HEK293 (cell line): ENCODE data around the gene DCC.

Experiments used
- CTCF ChIA-PET: fragments of 350-600 bp; formaldehyde crosslinking; extraction: SDS; loops from one replicate; lab custom pipeline; 2021; ENCODE audit warnings: antibody characterized with exemption; lab: Yijun Ruan, JAX
- POLR2A ChIA-PET: fragments of 300-600 bp; formaldehyde crosslinking; extraction: SDS; loops from one replicate; lab custom pipeline; 2020; ENCODE audit warnings: antibody characterized with exemption, inconsistent platforms; lab: Yijun Ruan, JAX
- H3K27ac ChIP-seq: fragments of 200-500 bp; sonication (Bioruptor generic); 2 replicates; pipeline ENCODE4 v1.5.1; 2014; ENCODE audit warnings: low read depth, low read length, control low read depth, inconsistent platforms; ENCODE audit errors: extremely low read depth
- H3K36me3 ChIP-seq, 2 experiments: fragments of 200-500 bp in 1 of 2; sonication (Bioruptor generic) in 1 of 2; 1 replicate in 1 of 2; 2 replicates in 1 of 2; pipeline ENCODE4 v1.5.1; 2014 to 2017; ENCODE audit warnings: inconsistent platforms in 2 of 2, low read length in 2 of 2; ENCODE audit not compliant: control insufficient read depth in 2 of 2, insufficient read depth in 1 of 2
- H3K4me1 ChIP-seq: fragments of 200-500 bp; sonication (Bioruptor generic); 2 replicates; pipeline ENCODE4 v1.5.1; 2014; ENCODE audit warnings: mild to moderate bottlenecking, low read length, inconsistent platforms; ENCODE audit not compliant: control insufficient read depth, insufficient read depth
- H3K4me3 ChIP-seq: 2 replicates; pipeline ENCODE4 v1.5.1; 2011; ENCODE audit warnings: low read depth, mild to moderate bottlenecking, control low read depth, low read length, moderate library complexity
- H3K9me3 ChIP-seq: fragments of 200-500 bp; sonication (Bioruptor generic); 2 replicates; pipeline ENCODE4 v1.5.1; 2014; ENCODE audit warnings: low read depth, low read length, inconsistent platforms; ENCODE audit not compliant: control insufficient read depth, insufficient read depth
- BCL11B ChIP-seq: fragments of 450-650 bp; formaldehyde crosslinking; IDR thresholded peaks from 2 replicates; pipeline ENCODE4 v1.5.1; 2016; ENCODE audit warnings: low read depth, missing biosample characterization, missing genetic modification characterization
- FEZF1 ChIP-seq: fragments of 450-650 bp; formaldehyde crosslinking; IDR thresholded peaks from 2 replicates; pipeline ENCODE4 v1.5.1; 2016; ENCODE audit warnings: missing biosample characterization, missing genetic modification characterization
- GLI2 ChIP-seq: fragments of 450-650 bp; formaldehyde crosslinking; IDR thresholded peaks from 2 replicates; pipeline ENCODE4; 2017; ENCODE audit warnings: missing biosample characterization, missing genetic modification characterization, low read depth, borderline replicate concordance
- KLF16 ChIP-seq: fragments of 450-650 bp; formaldehyde crosslinking; IDR thresholded peaks from 2 replicates; pipeline ENCODE4 v1.5.1; 2017; ENCODE audit warnings: missing biosample characterization, missing genetic modification characterization
- KLF7 ChIP-seq: fragments of 450-650 bp; formaldehyde crosslinking; IDR thresholded peaks from 2 replicates; pipeline ENCODE4 v1.5.1; 2016; ENCODE audit warnings: missing biosample characterization, missing genetic modification characterization, borderline replicate concordance
- MYNN ChIP-seq: fragments of 450-650 bp; formaldehyde crosslinking; IDR thresholded peaks from 2 replicates; pipeline ENCODE4 v1.5.1; 2016; ENCODE audit warnings: missing biosample characterization, missing genetic modification characterization, borderline replicate concordance
- PATZ1 ChIP-seq: fragments of 450-650 bp; formaldehyde crosslinking; IDR thresholded peaks from 2 replicates; pipeline ENCODE4 v1.5.1; 2016; ENCODE audit warnings: missing biosample characterization, missing genetic modification characterization
- SP3 ChIP-seq: fragments of 450-650 bp; formaldehyde crosslinking; IDR thresholded peaks from 2 replicates; pipeline ENCODE4 v1.5.1; 2016; ENCODE audit warnings: missing biosample characterization, missing genetic modification characterization
- ZBTB26 ChIP-seq: fragments of 450-650 bp; formaldehyde crosslinking; optimal IDR thresholded peaks from 2 replicates; pipeline ENCODE3; 2016; ENCODE audit warnings: missing biosample characterization, mild to moderate bottlenecking, missing genetic modification characterization
- ZBTB8A ChIP-seq: fragments of 450-650 bp; formaldehyde crosslinking; IDR thresholded peaks from 2 replicates; pipeline ENCODE4 v1.5.1; 2016; ENCODE audit warnings: missing biosample characterization, missing genetic modification characterization
- ZFP69B ChIP-seq: fragments of 450-650 bp; formaldehyde crosslinking; IDR thresholded peaks from 2 replicates; pipeline ENCODE4 v1.5.1; 2016; ENCODE audit warnings: missing biosample characterization, missing genetic modification characterization
- ZNF133 ChIP-seq: fragments of 450-650 bp; formaldehyde crosslinking; IDR thresholded peaks from 2 replicates; pipeline ENCODE4 v1.5.1; 2016; ENCODE audit warnings: missing biosample characterization, missing genetic modification characterization
- ZNF174 ChIP-seq: fragments of 450-650 bp; formaldehyde crosslinking; IDR thresholded peaks from 2 replicates; pipeline ENCODE4 v1.5.0; 2017; ENCODE audit warnings: missing biosample characterization, mild to moderate bottlenecking, missing genetic modification characterization
- ZNF175 ChIP-seq: fragments of 450-650 bp; formaldehyde crosslinking; IDR thresholded peaks from 2 replicates; pipeline ENCODE4 v1.5.1; 2016; ENCODE audit warnings: missing biosample characterization, missing genetic modification characterization
- ZNF184 ChIP-seq: fragments of 450-650 bp; IDR thresholded peaks from 2 replicates; pipeline ENCODE4 v1.5.1; 2018; ENCODE audit warnings: missing biosample characterization, mild to moderate bottlenecking, missing genetic modification characterization
- ZNF423 ChIP-seq: fragments of 450-650 bp; formaldehyde crosslinking; IDR thresholded peaks from 2 replicates; pipeline ENCODE4 v1.5.1; 2016; ENCODE audit warnings: missing biosample characterization, missing genetic modification characterization
- ZNF600 ChIP-seq: fragments of 450-650 bp; formaldehyde crosslinking; IDR thresholded peaks from 2 replicates; pipeline ENCODE4 v1.5.1; 2016; ENCODE audit warnings: missing biosample characterization, missing genetic modification characterization
- ZNF623 ChIP-seq: fragments of 450-650 bp; formaldehyde crosslinking; IDR thresholded peaks from 2 replicates; pipeline ENCODE4 v1.5.1; 2016; ENCODE audit warnings: missing biosample characterization, missing genetic modification characterization
- ZNF76 ChIP-seq: fragments of 450-650 bp; formaldehyde crosslinking; IDR thresholded peaks from 2 replicates; pipeline ENCODE4; 2016; ENCODE audit warnings: low read depth, missing biosample characterization, missing genetic modification characterization, borderline replicate concordance
- ZNF837 ChIP-seq: fragments of 450-650 bp; formaldehyde crosslinking; IDR thresholded peaks from 2 replicates; pipeline ENCODE4 v1.5.1; 2016; ENCODE audit warnings: missing biosample characterization, missing genetic modification characterization
- TF ChIP-seq, protein P1 (sequence below): fragments of 450-650 bp; formaldehyde crosslinking; IDR thresholded peaks from 2 replicates; pipeline ENCODE4 v1.5.1; 2016; ENCODE audit warnings: missing biosample characterization, missing genetic modification characterization
- TF ChIP-seq, protein P2 (sequence below): fragments of 450-650 bp; formaldehyde crosslinking; IDR thresholded peaks from 2 replicates; pipeline ENCODE4 v1.5.1; 2016; ENCODE audit warnings: missing biosample characterization, missing genetic modification characterization

DCC gene

GRCh38 chr18:52452427-52452826, 112.4 kb downstream of the DCC start:
- Histone ChIP-seq H3K36me3 (no peaks in the 10 kb centered on the region), H3K4me3 (no peak overlapping the region), H3K27ac (no peak overlapping the region), H3K9me3 (no peaks in the 10 kb centered on the region), H3K4me1 (no peaks in the 10 kb centered on the region)
- CTCF ChIA-PET: interaction anchor here (0.6 kb wide), 1 partner anchor 1667 kb away, joined by 5 read pairs; no protein-coding TSS in a partner anchor
- POLR2A ChIA-PET: no interaction called here
- no peak for TF ChIP-seq ZNF623 (tag by site-specific recombination)
- no peak for TF ChIP-seq KLF7
- TF ChIP-seq, all 188 proteins: peak for 0

DNA sequence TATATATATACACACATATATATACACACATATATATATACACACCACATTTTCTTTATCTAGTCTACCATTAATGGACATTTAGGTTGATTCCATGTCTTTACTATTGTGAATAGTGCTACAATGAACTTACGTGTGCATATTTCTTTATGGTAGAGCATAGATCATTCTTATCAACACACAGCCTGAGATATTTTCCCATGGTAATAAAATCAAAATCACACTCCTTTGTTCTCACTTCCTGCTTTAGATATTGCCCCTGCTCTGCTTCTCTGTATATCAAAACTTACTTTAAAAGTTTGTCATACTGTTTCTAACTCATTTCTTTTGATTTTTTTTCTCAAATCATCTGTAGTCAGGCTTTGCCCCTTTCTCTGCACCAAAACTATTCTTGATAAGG, 119.9 kb downstream of the DCC start:
- H3K27ac ChIP-seq: no peak overlapping the region
- H3K4me1 ChIP-seq: no peaks in the 10 kb centered on the region
- H3K9me3 ChIP-seq: no peaks in the 10 kb centered on the region
- TF ChIP-seq KLF16 (tag by site-specific recombination): no peak
- TF ChIP-seq MYNN (tag by site-specific recombination): no peak
- TF ChIP-seq SP3 (tag by site-specific recombination): no peak
- no peak for TF ChIP-seq ZNF184 (tag by site-specific recombination)
- no peak for TF ChIP-seq ZNF133 (tag by site-specific recombination)
- no peak for TF ChIP-seq ZFP69B (tag by site-specific recombination)
- TF ChIP-seq, protein P1, sequence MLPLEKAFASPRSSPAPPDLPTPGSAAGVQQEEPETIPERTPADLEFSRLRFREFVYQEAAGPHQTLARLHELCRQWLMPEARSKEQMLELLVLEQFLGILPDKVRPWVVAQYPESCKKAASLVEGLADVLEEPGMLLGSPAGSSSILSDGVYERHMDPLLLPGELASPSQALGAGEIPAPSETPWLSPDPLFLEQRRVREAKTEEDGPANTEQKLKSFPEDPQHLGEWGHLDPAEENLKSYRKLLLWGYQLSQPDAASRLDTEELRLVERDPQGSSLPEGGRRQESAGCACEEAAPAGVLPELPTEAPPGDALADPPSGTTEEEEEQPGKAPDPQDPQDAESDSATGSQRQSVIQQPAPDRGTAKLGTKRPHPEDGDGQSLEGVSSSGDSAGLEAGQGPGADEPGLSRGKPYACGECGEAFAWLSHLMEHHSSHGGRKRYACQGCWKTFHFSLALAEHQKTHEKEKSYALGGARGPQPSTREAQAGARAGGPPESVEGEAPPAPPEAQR (tag by site-specific recombination): no peak
- no peak for TF ChIP-seq ZBTB26 (tag by site-specific recombination)
- no peak for TF ChIP-seq ZNF837 (tag by site-specific recombination)
- no peak for TF ChIP-seq ZNF600 (tag by site-specific recombination)
- H3K4me3 ChIP-seq: no peak overlapping the region
- CTCF ChIA-PET: interaction anchor here (1.2 kb wide), 1 partner anchor 12 kb away, joined by 3 read pairs; no protein-coding TSS in a partner anchor
- H3K36me3 ChIP-seq: no peaks in the 10 kb centered on the region
- POLR2A ChIA-PET: no interaction called here

- CTCF ChIA-PET: no interaction called here
- Histone ChIP-seq H3K4me1 (no peaks in the 10 kb centered on the region), H3K9me3 (no peaks in the 10 kb centered on the region), H3K36me3 (no peaks in the 10 kb centered on the region), H3K4me3 (no peak overlapping the region), H3K27ac (no peak overlapping the region)
- POLR2A ChIA-PET: no interaction called here
- TF ChIP-seq GLI2 (tag by site-specific recombination): no peak
- no peak for TF ChIP-seq FEZF1 (tag by site-specific recombination)
- TF ChIP-seq ZBTB8A (tag by site-specific recombination): no peak
- TF ChIP-seq, protein P2, sequence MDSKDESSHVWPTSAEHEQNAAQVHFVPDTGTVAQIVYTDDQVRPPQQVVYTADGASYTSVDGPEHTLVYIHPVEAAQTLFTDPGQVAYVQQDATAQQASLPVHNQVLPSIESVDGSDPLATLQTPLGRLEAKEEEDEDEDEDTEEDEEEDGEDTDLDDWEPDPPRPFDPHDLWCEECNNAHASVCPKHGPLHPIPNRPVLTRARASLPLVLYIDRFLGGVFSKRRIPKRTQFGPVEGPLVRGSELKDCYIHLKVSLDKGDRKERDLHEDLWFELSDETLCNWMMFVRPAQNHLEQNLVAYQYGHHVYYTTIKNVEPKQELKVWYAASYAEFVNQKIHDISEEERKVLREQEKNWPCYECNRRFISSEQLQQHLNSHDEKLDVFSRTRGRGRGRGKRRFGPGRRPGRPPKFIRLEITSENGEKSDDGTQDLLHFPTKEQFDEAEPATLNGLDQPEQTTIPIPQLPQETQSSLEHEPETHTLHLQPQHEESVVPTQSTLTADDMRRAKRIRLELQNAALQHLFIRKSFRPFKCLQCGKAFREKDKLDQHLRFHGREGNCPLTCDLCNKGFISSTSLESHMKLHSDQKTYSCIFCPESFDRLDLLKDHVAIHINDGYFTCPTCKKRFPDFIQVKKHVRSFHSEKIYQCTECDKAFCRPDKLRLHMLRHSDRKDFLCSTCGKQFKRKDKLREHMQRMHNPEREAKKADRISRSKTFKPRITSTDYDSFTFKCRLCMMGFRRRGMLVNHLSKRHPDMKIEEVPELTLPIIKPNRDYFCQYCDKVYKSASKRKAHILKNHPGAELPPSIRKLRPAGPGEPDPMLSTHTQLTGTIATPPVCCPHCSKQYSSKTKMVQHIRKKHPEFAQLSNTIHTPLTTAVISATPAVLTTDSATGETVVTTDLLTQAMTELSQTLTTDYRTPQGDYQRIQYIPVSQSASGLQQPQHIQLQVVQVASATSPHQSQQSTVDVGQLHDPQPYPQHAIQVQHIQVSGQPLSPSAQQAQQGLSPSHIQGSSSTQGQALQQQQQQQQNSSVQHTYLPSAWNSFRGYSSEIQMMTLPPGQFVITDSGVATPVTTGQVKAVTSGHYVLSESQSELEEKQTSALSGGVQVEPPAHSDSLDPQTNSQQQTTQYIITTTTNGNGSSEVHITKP (tag by site-specific recombination): no peak
- no peak for TF ChIP-seq ZNF174 (tag by site-specific recombination)
- TF ChIP-seq BCL11B (tag by site-specific recombination): no peak
- TF ChIP-seq ZNF423: no peak
- no peak for TF ChIP-seq KLF7
- TF ChIP-seq ZNF175 (tag by site-specific recombination): no peak
- no peak for TF ChIP-seq PATZ1
- no peak for TF ChIP-seq ZNF76
Measured at GRCh38 chr18:52462853-52463252, 122.9 kb downstream of the DCC start.
